HL-60 (cell line): ENCODE measurements around the gene TXNRD2.

Experiments
- GABPA ChIP-seq: IDR thresholded peaks from 2 replicates; pipeline ENCODE4 v1.6.1; 2012; ENCODE audit warnings: low read depth
- POLR2AphosphoS5 ChIP-seq: IDR thresholded peaks from 2 replicates; pipeline ENCODE4 v1.6.1; 2012; ENCODE audit warnings: low read depth
- REST ChIP-seq: IDR thresholded peaks from 2 replicates; pipeline ENCODE4 v1.6.1; 2012; ENCODE audit warnings: low read depth; ENCODE audit not compliant: insufficient replicate concordance
- SPI1 ChIP-seq: IDR thresholded peaks from 2 replicates; pipeline ENCODE4 v1.6.1; 2012; ENCODE audit warnings: low read depth, mild to moderate bottlenecking, borderline replicate concordance
- TF ChIP-seq, protein P1 (sequence below): IDR thresholded peaks from one replicate; pipeline ENCODE4 v1.5.1; 2011; ENCODE audit warnings: low read length, control low read depth, inconsistent platforms; ENCODE audit not compliant: insufficient read depth

- TF ChIP-seq, protein P1, sequence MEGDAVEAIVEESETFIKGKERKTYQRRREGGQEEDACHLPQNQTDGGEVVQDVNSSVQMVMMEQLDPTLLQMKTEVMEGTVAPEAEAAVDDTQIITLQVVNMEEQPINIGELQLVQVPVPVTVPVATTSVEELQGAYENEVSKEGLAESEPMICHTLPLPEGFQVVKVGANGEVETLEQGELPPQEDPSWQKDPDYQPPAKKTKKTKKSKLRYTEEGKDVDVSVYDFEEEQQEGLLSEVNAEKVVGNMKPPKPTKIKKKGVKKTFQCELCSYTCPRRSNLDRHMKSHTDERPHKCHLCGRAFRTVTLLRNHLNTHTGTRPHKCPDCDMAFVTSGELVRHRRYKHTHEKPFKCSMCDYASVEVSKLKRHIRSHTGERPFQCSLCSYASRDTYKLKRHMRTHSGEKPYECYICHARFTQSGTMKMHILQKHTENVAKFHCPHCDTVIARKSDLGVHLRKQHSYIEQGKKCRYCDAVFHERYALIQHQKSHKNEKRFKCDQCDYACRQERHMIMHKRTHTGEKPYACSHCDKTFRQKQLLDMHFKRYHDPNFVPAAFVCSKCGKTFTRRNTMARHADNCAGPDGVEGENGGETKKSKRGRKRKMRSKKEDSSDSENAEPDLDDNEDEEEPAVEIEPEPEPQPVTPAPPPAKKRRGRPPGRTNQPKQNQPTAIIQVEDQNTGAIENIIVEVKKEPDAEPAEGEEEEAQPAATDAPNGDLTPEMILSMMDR, result no peak
- no peak for TF ChIP-seq POLR2AphosphoS5
- no peak for TF ChIP-seq SPI1
- no peak for TF ChIP-seq REST
- no peak for TF ChIP-seq GABPA
These were observed 36.0 kb downstream of the TXNRD2 start for GRCh38 chr22:19905347-19906276.
